Skin epidermis (tissue), 12 donors: ENCODE results near the gene OR4M2.
"Not testable (repeated sequence)": the region's sequence is repeated elsewhere in the genome, so short reads cannot be mapped to it uniquely, and the experiment has no call there.

ENCODE experiments used
- H3K27ac ChIP-seq, 21 experiments: fragments of 200-600 bp; sonication (generic) in 11 of 21; one replicate each; pipeline ENCODE4 v1.5.0; 2020; ENCODE audit warnings: mild to moderate bottlenecking in 3 of 21, inconsistent platforms in 2 of 21, moderate library complexity in 2 of 21
- H3K4me3 ChIP-seq, 7 experiments: fragments of 200-600 bp; sonication (generic) in 2 of 7; one replicate each; pipeline ENCODE4 v1.5.0; 2020; ENCODE audit warnings: inconsistent platforms in 2 of 7, mild to moderate bottlenecking in 2 of 7, moderate library complexity in 1 of 7

The OR4M2 gene, protein sequence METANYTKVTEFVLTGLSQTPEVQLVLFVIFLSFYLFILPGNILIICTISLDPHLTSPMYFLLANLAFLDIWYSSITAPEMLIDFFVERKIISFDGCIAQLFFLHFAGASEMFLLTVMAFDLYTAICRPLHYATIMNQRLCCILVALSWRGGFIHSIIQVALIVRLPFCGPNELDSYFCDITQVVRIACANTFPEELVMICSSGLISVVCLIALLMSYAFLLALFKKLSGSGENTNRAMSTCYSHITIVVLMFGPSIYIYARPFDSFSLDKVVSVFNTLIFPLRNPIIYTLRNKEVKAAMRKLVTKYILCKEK

GRCh38 chr15:22080227-22080626 lies at the start of gene OR4M2:
Gene OR4M2 (plus strand): TSS chr15:22080527. CDS start chr15:22080625, 98 bp downstream.
- H3K4me3 ChIP-seq, H3K27ac ChIP-seq: not testable (repeated sequence)

GRCh38 chr15:22069267-22069666 lies 11.1 kb upstream of the OR4M2 start:
- H3K4me3 ChIP-seq, H3K27ac ChIP-seq: not testable (repeated sequence)

DNA sequence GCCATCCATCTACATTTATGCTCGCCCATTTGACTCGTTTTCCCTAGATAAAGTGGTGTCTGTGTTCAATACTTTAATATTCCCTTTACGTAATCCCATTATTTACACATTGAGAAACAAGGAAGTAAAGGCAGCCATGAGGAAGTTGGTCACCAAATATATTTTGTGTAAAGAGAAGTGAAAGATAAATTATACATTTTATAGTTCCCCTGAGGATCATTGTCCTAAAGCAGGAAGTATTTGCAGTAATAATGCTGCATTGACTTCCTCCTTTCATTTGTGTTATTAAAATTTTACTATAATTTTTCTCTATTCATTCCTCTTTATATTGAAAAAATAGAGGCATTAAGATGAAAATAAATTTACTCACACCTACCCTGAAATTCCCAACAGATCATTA lies 1.1 kb downstream of the OR4M2 start:
- H3K4me3 ChIP-seq, H3K27ac ChIP-seq: not testable (repeated sequence)

DNA sequence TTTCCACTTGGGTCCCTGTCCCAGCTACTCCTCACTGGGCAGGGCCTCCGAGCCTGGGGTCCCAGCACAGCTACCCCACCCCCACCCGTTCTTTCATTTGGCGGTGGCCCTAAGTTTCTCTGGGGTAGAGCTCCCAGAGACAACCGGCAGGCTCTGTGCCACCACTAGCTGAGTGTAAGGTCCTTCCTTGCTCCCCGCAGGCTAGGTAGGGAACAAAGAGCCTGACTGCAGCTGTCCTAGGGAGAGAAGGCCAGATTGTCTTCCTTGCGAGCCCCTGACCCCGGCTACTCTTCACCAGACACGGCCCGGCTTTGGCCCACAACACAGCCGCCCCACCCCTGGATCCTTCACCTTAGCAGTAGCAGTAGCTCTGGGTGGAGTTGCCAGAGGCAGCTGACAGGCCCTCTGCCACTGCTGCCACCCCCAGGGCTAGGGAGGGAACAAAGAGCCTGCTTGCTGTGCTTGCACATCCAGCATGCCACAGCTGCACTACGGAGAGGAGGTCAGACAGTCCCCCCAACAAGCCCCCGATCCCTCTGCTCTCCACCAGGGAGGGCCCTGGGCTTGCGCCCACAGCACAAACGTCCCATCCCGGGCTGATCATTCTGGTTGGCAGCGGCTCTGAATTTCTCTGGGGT lies 18.4 kb downstream of the OR4M2 start:
- not testable (repeated sequence) for H3K27ac ChIP-seq, H3K4me3 ChIP-seq

- not testable (repeated sequence) for H3K4me3 ChIP-seq, H3K27ac ChIP-seq
Observed at GRCh38 chr15:22099289-22099891, 19.1 kb downstream of the OR4M2 start.

DNA sequence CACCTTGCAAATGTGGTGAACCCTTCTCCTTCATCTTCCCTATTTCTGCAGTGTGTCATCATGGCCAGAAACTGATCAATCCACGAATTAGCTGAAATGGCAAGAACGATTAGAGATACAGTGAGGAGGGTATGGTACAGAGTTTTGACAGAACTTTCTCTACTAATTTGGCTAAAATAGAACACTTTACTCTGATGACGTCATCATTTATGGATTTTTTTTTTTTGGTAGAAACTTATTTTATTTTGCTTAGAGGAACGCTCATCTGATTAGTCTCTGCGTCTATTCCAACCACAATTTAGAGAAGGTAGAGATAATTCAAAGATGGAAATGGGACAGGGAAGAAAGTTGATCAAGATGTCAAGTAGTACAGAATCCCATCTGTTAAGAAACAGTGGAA lies 41.7 kb downstream of the OR4M2 start:
- not testable (repeated sequence) for H3K4me3 ChIP-seq, H3K27ac ChIP-seq
